Neural cell (in vitro differentiated cells): Measurements from ENCODE around the gene CIT.

Experiments
- POLR2AphosphoS5 ChIP-seq: IDR thresholded peaks from 2 replicates; pipeline ENCODE4 v1.6.1; 2012
- TF ChIP-seq, protein P1 (sequence below): fragments of 450-650 bp; IDR thresholded peaks from 2 replicates; pipeline ENCODE4 v1.5.1; 2014; ENCODE audit warnings: antibody characterized with exemption, mild to moderate bottlenecking, moderate library complexity; ENCODE audit not compliant: poor library complexity, severe bottlenecking
- TF ChIP-seq, protein P2 (sequence below): IDR thresholded peaks from 2 replicates; pipeline ENCODE4 v1.6.1; 2012; ENCODE audit warnings: borderline replicate concordance

DNA sequence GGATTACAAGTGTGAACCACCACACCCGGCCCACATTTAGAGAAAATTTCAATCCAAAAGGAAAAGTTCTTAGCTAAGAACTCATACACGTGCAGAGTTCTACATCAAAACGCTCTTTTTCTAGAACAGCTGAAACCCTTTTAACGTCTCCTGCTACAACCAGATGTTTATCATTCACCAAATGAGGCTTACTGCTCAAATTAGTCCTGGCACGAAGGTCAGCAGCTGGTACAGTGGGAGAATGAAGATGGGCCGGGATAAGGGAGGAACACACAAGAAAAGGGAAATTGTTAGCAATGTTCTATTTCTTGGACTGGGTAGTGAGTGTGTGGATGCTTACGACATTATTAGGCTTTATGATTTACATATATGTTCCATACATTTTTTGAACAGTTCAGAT, 171.9 kb downstream of the CIT start:
- TF ChIP-seq, protein P1, sequence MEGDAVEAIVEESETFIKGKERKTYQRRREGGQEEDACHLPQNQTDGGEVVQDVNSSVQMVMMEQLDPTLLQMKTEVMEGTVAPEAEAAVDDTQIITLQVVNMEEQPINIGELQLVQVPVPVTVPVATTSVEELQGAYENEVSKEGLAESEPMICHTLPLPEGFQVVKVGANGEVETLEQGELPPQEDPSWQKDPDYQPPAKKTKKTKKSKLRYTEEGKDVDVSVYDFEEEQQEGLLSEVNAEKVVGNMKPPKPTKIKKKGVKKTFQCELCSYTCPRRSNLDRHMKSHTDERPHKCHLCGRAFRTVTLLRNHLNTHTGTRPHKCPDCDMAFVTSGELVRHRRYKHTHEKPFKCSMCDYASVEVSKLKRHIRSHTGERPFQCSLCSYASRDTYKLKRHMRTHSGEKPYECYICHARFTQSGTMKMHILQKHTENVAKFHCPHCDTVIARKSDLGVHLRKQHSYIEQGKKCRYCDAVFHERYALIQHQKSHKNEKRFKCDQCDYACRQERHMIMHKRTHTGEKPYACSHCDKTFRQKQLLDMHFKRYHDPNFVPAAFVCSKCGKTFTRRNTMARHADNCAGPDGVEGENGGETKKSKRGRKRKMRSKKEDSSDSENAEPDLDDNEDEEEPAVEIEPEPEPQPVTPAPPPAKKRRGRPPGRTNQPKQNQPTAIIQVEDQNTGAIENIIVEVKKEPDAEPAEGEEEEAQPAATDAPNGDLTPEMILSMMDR = no peak
- TF ChIP-seq POLR2AphosphoS5 = no peak
- TF ChIP-seq, protein P2, sequence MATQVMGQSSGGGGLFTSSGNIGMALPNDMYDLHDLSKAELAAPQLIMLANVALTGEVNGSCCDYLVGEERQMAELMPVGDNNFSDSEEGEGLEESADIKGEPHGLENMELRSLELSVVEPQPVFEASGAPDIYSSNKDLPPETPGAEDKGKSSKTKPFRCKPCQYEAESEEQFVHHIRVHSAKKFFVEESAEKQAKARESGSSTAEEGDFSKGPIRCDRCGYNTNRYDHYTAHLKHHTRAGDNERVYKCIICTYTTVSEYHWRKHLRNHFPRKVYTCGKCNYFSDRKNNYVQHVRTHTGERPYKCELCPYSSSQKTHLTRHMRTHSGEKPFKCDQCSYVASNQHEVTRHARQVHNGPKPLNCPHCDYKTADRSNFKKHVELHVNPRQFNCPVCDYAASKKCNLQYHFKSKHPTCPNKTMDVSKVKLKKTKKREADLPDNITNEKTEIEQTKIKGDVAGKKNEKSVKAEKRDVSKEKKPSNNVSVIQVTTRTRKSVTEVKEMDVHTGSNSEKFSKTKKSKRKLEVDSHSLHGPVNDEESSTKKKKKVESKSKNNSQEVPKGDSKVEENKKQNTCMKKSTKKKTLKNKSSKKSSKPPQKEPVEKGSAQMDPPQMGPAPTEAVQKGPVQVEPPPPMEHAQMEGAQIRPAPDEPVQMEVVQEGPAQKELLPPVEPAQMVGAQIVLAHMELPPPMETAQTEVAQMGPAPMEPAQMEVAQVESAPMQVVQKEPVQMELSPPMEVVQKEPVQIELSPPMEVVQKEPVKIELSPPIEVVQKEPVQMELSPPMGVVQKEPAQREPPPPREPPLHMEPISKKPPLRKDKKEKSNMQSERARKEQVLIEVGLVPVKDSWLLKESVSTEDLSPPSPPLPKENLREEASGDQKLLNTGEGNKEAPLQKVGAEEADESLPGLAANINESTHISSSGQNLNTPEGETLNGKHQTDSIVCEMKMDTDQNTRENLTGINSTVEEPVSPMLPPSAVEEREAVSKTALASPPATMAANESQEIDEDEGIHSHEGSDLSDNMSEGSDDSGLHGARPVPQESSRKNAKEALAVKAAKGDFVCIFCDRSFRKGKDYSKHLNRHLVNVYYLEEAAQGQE = no peak
